GM12872 (cell line): ENCODE data around the gene ALK.

Experiments used
- TF ChIP-seq, protein P1 (sequence below): IDR thresholded peaks from 3 replicates; pipeline ENCODE4 v1.5.1; 2011; ENCODE audit warnings: low read depth, mild to moderate bottlenecking, low read length, moderate library complexity; ENCODE audit not compliant: insufficient read depth

Gene ALK

GRCh38 chr2:29844713-29845326, 76.6 kb downstream of the ALK start:
- TF ChIP-seq, protein P1, sequence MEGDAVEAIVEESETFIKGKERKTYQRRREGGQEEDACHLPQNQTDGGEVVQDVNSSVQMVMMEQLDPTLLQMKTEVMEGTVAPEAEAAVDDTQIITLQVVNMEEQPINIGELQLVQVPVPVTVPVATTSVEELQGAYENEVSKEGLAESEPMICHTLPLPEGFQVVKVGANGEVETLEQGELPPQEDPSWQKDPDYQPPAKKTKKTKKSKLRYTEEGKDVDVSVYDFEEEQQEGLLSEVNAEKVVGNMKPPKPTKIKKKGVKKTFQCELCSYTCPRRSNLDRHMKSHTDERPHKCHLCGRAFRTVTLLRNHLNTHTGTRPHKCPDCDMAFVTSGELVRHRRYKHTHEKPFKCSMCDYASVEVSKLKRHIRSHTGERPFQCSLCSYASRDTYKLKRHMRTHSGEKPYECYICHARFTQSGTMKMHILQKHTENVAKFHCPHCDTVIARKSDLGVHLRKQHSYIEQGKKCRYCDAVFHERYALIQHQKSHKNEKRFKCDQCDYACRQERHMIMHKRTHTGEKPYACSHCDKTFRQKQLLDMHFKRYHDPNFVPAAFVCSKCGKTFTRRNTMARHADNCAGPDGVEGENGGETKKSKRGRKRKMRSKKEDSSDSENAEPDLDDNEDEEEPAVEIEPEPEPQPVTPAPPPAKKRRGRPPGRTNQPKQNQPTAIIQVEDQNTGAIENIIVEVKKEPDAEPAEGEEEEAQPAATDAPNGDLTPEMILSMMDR: no peak

DNA sequence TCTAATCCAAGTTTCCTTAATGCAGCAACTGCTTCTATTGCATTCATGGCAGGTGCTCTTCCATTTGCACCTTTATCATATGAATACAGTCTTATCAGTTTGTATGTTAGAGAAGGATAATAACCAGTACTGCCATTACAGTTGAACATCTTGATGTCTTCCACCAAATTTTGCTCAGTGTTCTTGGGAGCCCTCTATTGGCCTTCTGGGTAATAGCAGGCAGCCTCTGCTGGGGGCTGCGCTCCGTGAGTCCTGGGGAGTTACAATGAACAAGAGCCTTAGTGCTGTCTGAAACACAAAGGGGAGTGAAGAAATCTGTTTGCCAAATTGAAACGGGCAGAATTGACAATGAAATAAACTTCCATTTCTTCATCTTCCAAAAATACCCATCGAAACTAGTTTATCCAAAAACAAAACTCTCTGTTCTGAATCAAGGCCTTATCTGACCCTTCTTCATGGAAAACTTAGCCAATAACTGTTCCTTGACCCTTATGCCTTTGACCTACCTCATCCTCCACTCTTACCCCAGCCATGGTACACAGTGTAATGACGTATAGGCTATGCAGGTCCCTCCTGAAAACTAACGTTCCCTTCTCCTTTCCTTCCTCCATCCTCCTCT, 79.9 kb downstream of the ALK start:
- TF ChIP-seq, protein P1: peak; percentile 93

DNA sequence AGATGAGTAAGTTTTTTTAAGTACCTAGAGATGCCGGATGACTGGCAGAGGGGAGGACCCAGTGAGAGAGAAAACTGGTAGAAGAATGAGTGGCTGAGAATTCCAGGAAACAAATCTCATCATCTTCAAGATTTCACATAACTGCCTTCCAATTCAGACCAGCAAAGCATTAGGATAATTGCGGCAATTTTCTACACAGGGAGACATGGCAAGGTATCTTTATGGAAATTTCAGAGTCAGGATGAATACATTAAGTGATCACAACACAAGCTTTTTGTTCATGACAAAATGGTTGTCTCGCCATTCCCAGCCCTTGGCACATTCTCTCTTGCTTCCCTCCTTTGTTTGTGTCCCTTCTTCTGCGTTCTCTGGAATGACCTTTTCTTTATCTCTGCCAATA, 82.1 kb downstream of the ALK start:
- TF ChIP-seq, protein P1: no peak

DNA sequence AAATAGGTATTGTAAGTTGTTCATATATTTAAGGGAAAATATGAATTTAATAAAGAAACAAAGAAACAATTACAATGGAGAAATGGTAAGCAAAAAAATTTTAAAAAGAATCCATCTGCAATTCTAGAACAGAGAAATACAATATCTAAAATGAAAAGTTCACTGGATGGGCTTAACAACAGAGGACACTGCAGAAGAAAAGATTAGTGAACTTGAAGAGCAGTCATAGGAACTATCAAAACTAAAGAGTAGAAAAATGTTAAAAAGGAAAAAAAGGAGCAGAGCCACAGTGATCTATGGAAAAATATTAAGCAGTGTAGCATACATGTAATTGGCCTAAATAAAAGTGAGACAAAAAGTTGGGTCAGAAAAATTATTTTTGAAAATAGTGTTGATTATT, 83.5 kb downstream of the ALK start:
- TF ChIP-seq, protein P1: no peak

DNA sequence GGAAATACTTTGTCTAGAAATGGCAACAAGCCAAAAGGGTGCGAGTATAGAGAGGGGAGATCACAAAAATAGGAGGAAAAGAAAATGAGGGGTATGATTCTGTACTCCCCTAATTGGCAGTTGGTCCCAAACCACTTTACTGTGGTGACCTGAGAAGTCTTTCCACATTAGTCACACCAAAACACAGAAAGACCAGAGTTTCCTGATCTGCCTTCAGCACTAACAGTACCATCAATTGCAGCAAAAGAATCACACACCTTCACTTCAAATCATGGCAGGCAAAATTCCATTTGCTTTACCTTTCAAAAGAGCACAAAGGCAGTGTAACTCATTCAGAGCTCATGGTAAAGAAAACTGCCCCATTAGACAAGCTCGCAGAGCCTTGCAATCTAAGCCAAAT, 86.8 kb downstream of the ALK start:
- TF ChIP-seq, protein P1: no peak

GRCh38 chr2:29834036-29834540, 87.3 kb downstream of the ALK start:
- TF ChIP-seq, protein P1: no peak

GRCh38 chr2:29831560-29831959, 89.8 kb downstream of the ALK start:
- TF ChIP-seq, protein P1: no peak
